HG02943 (cell line): ENCODE data around the gene KIF13A.
"Not testable (repeated sequence)": the region's sequence is repeated elsewhere in the genome, so short reads cannot be mapped to it uniquely, and the experiment has no call there.

Source experiments
- ATAC-seq: cut with Tn5 transposase; IDR thresholded peaks from one replicate; pipeline ENCODE4 v1.9.1; 2021; ENCODE audit warnings: mild to moderate bottlenecking, low read depth, moderate library complexity; ENCODE audit not compliant: unreplicated experiment

KIF13A gene

DNA sequence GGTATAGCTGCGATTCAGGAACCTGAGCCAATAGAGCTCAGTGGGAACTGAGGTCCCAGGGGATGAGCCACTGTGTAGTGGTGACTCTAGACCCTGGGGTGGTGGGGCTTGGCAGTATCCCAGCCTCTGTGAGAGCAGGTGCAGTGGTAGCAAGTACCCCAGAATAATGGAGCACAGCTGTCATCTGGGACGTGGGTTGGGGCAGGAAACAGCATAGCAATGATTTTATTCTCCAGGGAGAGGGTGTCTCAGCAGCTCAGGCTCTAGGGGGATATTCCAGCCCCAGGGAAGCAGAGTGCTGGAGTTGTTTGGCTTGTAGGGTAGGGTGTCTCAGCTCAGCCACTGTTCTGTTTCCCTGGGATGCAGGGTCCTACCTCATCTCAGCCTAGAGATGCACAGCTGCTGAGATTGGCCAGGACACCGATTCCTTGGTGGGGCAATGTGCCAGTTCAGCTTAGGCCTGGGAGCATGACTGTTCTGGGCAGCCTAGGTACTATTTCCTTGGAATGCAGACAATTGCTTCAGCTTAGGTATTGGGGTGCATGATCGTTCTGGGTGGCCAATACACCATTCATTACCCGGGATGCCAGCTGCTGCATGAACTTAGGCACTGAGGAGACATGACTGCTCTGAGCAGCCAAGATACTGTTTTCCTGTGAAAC lies 246.7 kb downstream of the KIF13A start:
- no peak for ATAC-seq

DNA sequence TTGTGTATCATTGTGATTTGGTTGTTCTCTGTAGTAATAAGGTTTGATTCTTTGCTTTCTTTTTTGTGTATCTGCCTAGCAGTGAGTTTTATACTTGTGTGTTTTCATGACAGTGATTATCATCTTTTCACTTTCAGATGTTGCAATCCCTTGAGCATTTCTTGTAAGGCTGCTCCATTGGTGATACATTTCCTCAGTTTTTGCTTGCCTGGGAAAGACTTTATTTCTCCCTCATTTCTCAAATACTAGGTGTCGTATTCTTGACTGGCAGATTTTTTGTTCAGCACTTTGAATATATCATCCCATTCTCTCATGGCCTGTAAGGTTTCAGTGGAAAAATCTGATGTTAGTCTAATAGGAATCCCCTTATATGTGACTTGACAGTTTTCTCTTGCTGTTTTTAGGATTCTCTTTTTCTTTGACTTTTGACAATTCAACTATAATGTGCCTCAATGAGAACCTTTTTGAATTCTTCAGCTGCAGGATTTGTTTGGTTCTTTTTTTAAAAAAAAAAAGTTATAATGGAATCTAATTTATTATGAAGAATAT lies 249.7 kb downstream of the KIF13A start:
- ATAC-seq: no peak

DNA sequence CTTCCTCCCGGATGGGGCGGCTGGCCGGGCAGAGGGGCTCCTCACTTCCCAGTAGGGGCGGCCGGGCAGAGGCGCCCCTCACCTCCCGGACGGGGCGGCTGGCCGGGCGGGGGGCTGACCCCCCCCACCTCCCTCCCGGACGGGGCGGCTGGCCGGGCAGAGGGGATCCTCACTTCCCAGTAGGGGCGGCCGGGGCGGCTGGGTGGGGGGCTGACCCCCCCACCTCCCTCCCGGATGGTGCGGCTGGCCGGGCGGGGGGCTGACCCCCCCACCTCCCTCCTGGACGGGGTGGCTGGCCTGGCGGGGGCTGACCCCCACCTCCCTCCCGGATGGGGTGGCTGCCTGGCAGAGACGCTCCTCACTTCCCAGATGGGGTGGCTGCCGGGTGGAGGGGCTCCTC lies 252.1 kb downstream of the KIF13A start:
- not testable (repeated sequence) for ATAC-seq

DNA sequence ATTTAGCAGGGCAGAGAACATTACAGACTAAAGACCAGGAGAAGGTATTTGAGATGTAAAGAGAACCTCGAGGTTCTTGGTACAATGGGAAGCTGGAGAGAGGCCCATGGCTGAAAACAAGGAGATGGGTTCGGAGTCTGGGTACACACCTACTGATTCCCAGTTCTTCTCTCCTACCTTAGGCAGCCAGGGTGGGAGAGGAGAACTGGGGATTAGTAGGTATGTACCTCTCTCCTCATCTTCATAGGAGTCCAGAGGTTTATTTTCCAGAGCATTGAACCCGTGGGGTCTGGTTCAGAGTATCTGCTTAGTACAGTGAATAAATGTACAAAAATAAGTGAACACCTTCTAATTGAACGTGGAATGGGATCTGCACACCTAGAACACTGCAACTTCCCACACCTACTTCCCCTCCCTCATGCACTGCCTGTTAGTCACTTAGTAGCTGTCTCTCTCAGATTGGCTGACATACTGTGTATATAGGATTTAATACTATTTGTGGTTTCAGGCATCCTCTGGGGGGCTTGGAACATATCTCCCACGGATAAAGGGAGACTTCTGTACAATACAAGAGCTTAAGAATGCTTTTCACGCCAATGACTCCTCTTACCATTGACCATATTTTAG lies 257.2 kb downstream of the KIF13A start:
- no peak for ATAC-seq

DNA sequence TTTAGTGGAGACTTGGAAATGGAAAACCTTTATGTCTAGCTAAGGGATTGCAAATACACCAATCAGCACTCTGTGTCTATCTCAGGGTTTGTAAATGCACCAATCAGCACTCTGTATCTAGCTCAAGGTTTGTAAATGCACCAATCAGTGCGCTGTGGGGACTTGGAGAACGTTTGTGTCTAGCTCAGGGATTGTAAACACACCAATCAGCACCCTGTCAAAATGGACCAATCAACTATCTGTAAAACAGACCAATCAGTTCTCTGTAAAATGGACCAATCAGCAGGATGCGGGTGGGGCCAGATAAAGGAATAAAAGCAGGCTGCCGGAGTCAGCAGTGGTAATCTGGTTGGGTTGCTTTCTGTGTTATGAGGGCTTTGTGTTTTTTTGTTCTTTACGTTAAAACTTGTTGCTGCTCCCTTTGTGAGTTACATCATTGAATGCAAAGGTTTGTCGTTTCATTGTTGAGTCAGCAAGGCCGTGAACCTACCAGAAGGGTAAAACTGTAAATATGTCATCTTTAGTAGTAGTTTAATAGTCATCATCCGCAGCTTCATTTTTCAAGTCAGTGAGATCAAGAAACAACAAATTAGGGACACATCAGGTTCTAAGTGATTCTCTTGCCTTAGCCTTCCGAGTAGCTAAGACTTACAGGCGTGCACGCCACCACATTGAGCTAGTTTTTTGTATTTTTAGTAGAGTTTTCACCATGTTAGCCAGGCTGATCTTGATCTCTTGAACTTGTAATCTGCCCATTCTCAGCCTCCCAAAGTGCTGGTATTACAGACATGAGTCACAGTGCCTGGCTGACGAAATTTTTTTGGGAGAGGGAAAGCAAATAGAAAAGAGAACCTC lies 258.0 kb downstream of the KIF13A start:
- ATAC-seq: no peak

DNA sequence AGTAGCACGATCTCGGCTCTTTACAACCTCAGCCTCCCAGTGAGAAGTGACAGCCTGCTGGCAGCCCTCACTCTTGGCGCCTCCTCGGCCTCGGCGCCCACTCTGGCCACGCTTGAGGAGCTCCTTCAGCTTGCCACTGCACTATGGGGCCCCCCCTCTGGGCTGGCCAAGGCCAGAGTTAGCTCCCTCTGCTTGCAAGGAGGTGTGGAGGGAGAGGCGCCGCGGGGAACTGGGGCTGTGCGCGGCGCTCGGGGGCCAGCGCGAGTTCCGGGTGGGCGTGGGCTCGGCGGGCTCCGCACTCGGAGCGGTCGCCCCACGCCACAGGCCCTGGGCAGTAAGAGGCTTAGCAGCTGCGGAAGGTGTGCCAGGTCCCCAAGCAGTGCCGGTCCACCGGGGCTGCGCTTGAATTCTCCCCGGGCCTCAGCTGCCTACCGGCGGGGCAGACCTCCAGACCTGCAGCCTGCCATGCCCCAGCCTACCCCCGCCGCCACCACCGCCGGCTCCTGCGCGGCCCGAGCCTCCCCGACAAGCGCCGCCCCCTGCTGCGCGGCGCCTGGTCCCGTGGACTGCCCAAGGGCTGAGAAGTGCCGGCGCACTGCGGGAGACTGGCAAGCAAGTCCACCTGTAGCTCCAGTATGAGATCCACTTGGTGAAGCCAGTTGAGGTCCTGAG lies 258.7 kb downstream of the KIF13A start:
- ATAC-seq: no peak

DNA sequence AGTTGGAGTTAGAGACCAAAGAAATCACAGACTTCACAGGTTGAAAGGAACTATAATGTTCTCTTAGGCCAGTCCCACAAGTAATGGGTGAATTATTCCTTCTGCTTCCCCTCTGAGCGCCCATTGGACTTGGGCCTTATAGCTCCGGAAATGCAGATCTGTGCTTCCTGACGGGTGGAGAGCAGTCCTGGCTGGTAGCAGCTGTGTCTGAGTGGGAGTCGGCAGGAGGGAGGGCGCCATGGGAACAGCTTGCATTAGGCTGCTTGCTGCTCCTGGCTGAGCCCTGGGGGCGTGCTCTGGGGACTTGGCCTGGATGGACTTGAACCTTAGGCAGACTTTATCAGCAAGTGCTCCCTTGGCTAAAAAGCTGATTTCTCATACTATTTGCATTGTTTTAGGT lies 262.4 kb downstream of the KIF13A start:
- no peak for ATAC-seq

DNA sequence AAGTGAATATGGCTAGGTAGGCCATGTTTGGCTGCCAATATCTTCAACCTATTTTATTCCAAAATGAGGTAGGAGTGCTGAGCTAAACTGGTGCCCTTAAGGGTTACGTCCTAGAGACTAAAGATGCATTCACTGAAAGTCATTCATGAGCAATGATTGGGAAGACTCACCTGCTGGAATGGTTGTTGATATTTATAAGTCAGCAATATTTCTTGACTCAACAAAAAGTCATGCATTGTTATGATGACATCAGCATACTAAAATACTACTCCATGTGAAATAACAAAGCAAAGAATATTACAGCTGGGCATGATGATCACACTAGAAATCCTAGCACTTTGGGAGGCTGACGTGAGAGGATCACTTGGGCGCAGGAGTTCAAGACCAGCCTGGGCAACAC lies 263.1 kb downstream of the KIF13A start:
- ATAC-seq: no peak

DNA sequence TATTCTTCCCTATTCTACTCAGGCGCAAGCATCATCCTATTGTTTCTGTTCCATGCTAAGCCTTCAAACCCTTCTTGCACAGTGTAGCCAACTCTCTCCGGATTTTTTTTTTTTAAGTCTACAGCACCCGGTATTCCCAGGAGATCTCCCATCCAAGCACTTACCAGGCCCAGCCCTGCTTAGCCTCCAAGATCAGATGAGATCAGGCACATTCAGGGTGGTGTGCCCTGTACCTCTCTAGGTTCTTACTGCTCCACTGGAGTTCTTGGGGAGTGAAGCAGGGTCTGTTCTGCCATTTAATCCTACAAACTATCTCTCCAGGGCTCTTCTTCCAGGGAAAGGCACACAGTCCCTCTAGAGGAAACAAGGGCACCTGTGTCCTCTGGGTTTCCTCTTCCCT lies 265.8 kb downstream of the KIF13A start:
- no peak for ATAC-seq

DNA sequence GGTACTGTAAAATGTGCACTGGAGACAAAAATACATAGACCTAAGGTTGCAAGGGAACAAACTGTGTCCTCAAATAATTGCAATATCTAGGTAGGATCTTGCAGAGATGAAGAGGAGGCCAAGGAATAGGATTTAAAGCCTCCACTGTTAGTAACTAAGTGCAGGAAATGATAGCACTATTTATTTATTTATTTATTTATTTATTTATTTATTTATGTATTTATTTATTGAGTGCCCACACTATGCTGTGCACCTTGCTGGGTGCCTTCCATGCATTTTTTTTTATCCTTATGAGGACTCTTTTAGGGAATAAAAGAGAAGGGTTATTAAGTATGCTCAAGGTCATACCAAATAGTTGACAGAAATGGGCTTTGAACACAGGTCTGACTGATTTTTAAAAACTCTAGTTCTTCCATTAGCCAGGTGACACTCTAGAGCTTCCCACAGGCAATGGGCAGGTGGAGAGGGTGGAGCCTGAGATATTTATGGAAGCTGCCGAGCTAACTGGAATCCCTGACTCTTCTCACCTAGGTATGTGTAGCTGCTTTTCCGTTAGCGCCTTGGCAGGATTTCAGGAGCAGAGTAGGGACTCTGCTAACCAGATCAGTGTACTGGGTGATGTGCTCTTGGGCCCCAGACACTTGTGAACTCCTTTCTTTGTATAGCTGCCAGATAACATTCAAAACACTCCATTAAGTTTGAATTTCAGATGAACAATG lies 268.0 kb downstream of the KIF13A start:
- ATAC-seq: no peak

DNA sequence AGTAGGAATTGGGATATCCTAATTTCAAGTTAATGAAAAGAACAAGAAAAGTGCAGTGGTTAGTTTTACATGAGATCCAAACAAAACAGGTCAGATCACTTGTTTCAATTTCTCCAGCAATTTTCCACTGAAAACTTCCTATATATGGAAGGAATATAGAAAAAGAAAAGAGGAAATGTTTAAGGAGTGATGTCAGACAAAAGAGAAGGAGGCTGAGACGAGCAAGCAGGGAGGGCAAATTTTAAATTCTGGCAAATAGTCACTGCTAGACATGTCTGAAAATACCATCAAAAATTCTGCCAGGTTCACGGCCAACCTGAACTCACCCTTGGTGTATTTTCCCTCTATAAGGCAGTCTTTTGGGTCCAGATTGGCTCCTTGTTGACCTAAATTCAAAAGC lies 271.2 kb downstream of the KIF13A start:
- ATAC-seq: no peak

DNA sequence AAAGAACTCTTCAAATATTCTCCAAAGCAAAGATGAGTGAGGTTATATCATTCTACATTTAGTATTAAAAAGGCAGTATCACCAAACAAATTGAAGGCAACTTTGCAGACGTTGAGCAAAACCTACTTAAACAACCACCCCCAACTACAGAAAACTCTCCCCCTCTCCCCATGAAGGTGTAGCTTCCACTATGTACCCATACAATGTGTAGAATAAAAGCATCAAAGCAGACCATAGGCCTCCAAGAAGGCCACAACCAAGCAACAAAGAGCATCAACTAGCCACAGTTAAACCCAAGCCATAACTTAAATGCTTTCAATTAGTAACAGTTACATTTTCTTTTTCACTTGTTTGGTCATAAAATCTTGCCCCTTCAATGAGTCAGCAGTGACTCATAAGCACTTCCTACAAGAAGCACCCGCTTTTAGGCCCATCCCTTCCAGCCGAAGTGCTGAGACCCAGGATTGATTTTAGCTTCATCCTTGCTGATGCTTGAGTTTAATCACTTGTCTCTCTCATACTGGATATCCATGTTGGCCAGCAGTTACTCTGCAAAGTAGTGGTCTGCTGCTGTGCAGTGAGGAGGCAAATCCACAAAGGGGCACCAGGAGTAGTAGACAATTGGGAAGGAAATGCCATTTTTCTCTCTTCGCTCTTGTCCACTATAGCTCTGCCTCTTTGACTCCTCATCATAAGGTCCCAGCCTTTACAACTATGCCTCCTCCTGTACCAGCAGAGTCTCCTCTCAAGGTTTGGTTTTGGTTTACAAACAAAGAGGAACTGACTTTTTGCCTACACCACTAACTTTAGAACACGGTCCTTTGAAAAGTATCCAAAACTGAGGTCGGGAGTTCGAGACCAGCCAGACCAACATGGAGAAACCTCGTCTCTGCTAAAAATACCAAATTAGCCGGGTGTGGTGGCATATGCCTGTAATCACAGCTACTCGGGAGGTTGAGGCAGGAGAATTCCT lies 272.3 kb downstream of the KIF13A start:
- ATAC-seq: no peak

DNA sequence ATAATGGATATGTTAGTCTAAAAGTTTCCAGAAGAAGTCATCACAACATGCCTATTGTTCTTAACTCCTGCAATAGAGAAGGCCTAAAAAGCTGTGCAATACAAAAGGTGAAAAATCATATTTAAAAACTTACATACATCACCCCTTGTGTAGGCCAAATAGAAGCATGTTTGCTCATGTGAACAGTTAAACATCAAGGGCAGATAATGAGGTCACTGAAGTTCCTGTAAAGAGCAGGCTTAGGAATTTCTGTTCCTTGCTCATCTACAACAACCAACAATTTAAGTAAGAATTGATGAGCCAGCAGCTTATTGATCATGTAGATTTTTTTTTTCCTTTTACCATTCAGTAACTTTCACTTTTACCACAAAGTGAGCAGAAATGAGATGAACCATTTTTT lies 273.3 kb downstream of the KIF13A start:
- no peak for ATAC-seq

DNA sequence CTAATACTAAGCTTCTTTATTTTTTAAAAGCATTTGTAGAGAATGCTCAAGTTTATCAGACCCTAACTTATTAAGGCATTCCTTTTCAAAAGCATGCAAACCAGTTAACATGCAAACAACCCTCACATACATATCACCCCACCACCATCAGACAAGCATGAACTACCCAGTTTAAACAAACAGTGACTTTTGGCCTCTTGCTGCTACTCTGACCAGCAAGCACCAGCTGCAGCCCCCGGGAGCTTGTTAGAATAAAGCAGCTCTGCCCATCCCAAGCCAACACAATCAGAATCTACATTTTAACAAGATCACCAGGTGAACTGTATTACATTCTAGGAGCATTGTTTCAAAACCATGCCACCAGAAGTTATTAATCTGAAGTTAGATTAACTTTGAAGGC lies 274.9 kb downstream of the KIF13A start:
- ATAC-seq: no peak

DNA sequence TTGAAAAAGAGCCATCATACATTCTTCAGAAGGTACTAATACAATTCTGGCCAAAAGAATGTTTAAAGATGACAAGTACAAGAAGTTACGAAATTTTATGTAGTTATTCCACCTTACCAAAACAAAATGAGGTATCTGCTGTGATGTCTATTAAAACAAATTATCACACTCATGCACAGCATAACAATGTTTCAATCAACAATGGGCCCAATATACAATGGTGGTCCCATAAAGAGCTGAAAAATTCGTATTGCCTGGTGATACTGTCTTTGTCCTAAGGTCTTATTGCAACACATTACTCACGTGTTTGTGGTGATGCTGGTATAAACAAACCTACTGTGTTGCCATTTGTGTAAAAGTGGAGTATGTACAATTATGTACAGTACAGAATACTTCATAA lies 277.1 kb downstream of the KIF13A start:
- ATAC-seq: no peak

DNA sequence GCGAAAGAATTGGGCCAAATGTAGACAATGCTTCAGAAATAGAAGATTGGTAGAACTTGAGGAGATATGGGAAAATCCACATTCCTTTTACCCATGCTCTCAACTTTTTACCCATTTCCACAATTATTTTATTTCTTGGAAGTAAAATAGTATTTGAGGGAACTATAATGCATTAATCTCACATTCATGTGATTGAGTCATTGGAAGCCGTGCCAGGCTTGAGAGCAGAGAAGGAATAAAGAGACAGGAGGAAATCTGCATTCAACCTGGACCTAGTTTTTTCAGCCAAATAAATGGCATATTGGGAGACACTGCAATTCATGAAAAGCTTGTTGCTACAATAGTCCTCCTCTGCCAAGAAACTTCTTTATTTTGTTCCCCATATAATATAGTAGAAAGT lies 278.0 kb downstream of the KIF13A start:
- ATAC-seq: no peak
